Astrocyte (in vitro differentiated cells and primary cell): ENCODE data around the gene PFKL. TPM values are rescaled to one million over a fixed set of nuclear protein-coding genes. Genes with fewer than 3 reads are reported as not detected.

Experiments
- DNase-seq: peaks from one replicate; pipeline ENCODE4 v3.0.0-alpha.2; 2010; ENCODE audit warnings: low read depth
- FAIRE-seq: peaks from 2 replicates; lab custom pipeline; 2011; peaks lifted over from hg19 to GRCh38; lab: Jason Lieb, UNC
- H2AFZ ChIP-seq: 2 replicates; pipeline ENCODE4 v1.6.0; 2012; ENCODE audit warnings: low read depth, low read length, inconsistent platforms
- H3K27ac ChIP-seq: 2 replicates; pipeline ENCODE4 v1.5.1; 2011; ENCODE audit warnings: low read depth, low read length, inconsistent platforms
- H3K27me3 ChIP-seq: 2 replicates; pipeline ENCODE4 v1.6.0; 2011; ENCODE audit warnings: low read length, inconsistent platforms; ENCODE audit not compliant: insufficient read depth
- H3K36me3 ChIP-seq: 2 replicates; pipeline ENCODE4 v1.5.1; 2011; ENCODE audit warnings: low read length, inconsistent platforms; ENCODE audit not compliant: insufficient read depth
- H3K4me1 ChIP-seq: 2 replicates; pipeline ENCODE4 v1.5.1; 2011; ENCODE audit warnings: low read length, inconsistent platforms; ENCODE audit not compliant: insufficient read depth
- H3K4me2 ChIP-seq: 2 replicates; pipeline ENCODE4 v1.6.0; 2012; ENCODE audit warnings: low read length, inconsistent platforms
- H3K4me3 ChIP-seq: 2 replicates; pipeline ENCODE4 v1.5.1; 2011; ENCODE audit warnings: low read depth, mild to moderate bottlenecking, low read length, inconsistent platforms; ENCODE audit not compliant: insufficient read depth
- H3K79me2 ChIP-seq: 2 replicates; pipeline ENCODE4 v1.6.0; 2012; ENCODE audit warnings: mild to moderate bottlenecking, low read length, inconsistent platforms; ENCODE audit not compliant: insufficient read depth
- H3K9ac ChIP-seq: 2 replicates; pipeline ENCODE4 v1.6.0; 2012; ENCODE audit warnings: mild to moderate bottlenecking, low read length, inconsistent platforms
- H3K9me3 ChIP-seq: 2 replicates; pipeline ENCODE4 v1.5.1; 2012; ENCODE audit warnings: low read depth, mild to moderate bottlenecking, low read length, inconsistent platforms; ENCODE audit not compliant: insufficient read depth
- H4K20me1 ChIP-seq: 2 replicates; pipeline ENCODE4 v1.6.0; 2012; ENCODE audit warnings: low read length, inconsistent platforms; ENCODE audit not compliant: insufficient read depth
- H3K27ac Mint-ChIP-seq: one replicate; pipeline ENCODE4 v1.8.0; 2021; ENCODE audit warnings: mild to moderate bottlenecking, mixed read lengths; ENCODE audit not compliant: unreplicated experiment
- H3K27me3 Mint-ChIP-seq: one replicate; pipeline ENCODE4 v1.8.0; 2021; ENCODE audit warnings: low read depth, mixed read lengths; ENCODE audit not compliant: unreplicated experiment
- H3K36me3 Mint-ChIP-seq: one replicate; pipeline ENCODE4 v1.8.0; 2021; ENCODE audit warnings: low read depth, mixed read lengths; ENCODE audit not compliant: unreplicated experiment
- H3K4me1 Mint-ChIP-seq: one replicate; pipeline ENCODE4 v1.8.0; 2021; ENCODE audit warnings: low read depth, mixed read lengths; ENCODE audit not compliant: unreplicated experiment
- H3K4me3 Mint-ChIP-seq: one replicate; pipeline ENCODE4 v1.8.0; 2021; ENCODE audit warnings: mild to moderate bottlenecking, moderate library complexity, mixed read lengths; ENCODE audit not compliant: unreplicated experiment
- H3K9me3 Mint-ChIP-seq: one replicate; pipeline ENCODE4 v1.8.0; 2021; ENCODE audit warnings: mild to moderate bottlenecking, mixed read lengths; ENCODE audit not compliant: unreplicated experiment
- CTCF ChIP-seq: IDR thresholded peaks from 2 replicates; pipeline ENCODE4 v1.5.1; 2011; ENCODE audit warnings: low read depth, mild to moderate bottlenecking, inconsistent platforms, low read length, moderate library complexity; ENCODE audit not compliant: insufficient read depth
- EZH2 ChIP-seq: IDR thresholded peaks from 2 replicates; pipeline ENCODE4 v1.6.1; 2012; ENCODE audit warnings: mild to moderate bottlenecking, low read length, inconsistent platforms; ENCODE audit not compliant: insufficient read depth
- total RNA-seq: library from RNA; stranded (reverse); gene quantifications from 2 replicates; pipeline ENCODE4 v1.2.1, GENCODE V29; 2021

PFKL gene
- total RNA-seq, 1 donor from 2014 or later: 109 TPM

GRCh38 chr21:44344541-44345183 is 44.8 kb downstream of the PFKL start:
- Histone ChIP-seq H3K27me3 (peaks cover 8% of the 10 kb centered on the region), H3K79me2 (no peaks in the 10 kb centered on the region)

GRCh38 chr21:44345495-44345894 is 45.6 kb downstream of the PFKL start:
- FAIRE-seq: no peak
- Histone ChIP-seq H3K36me3 (no peaks in the 10 kb centered on the region), H3K9me3 (no peaks in the 10 kb centered on the region), H4K20me1 (no peaks in the 10 kb centered on the region), H3K9ac (no peak overlapping the region), H3K4me2 (no peak overlapping the region), H3K79me2 (no peaks in the 10 kb centered on the region), H2AFZ (no peak overlapping the region), H3K27me3 (peaks cover 8% of the 10 kb centered on the region), H3K4me3 (no peak overlapping the region), H3K4me1 (no peaks in the 10 kb centered on the region), H3K27ac (no peak overlapping the region)
- no peaks in the 10 kb centered on the region for H3K9me3 Mint-ChIP-seq
- no peaks in the 10 kb centered on the region for H3K36me3 Mint-ChIP-seq
- no peak for DNase-seq
- H3K4me3 Mint-ChIP-seq: no peak overlapping the region
- peaks cover 36% of the 10 kb centered on the region for H3K27me3 Mint-ChIP-seq
- no peak for TF ChIP-seq CTCF
- H3K27ac Mint-ChIP-seq: no peak overlapping the region
- no peaks in the 10 kb centered on the region for H3K4me1 Mint-ChIP-seq

More at GRCh38 chr21:44344541-44345183, 44.8 kb downstream of the PFKL start:
- DNase-seq: no peak
- TF ChIP-seq EZH2 (no peak), CTCF (no peak)
- no peak overlapping the region for H3K4me3 ChIP-seq
- peaks cover 36% of the 10 kb centered on the region for H3K27me3 Mint-ChIP-seq
- peaks cover 2% of the 10 kb centered on the region for H3K4me1 Mint-ChIP-seq
- FAIRE-seq: no peak
- no peak overlapping the region for H3K4me3 Mint-ChIP-seq
- no peaks in the 10 kb centered on the region for H3K9me3 Mint-ChIP-seq
- H3K36me3 ChIP-seq: no peaks in the 10 kb centered on the region
- no peak overlapping the region for H3K4me2 ChIP-seq
- H2AFZ ChIP-seq: no peak overlapping the region
- no peaks in the 10 kb centered on the region for H3K9me3 ChIP-seq
- H3K36me3 Mint-ChIP-seq: no peaks in the 10 kb centered on the region
- no peak overlapping the region for H3K9ac ChIP-seq
- no peak overlapping the region for H3K27ac ChIP-seq
- H3K27ac Mint-ChIP-seq: no peak overlapping the region
- H4K20me1 ChIP-seq: no peaks in the 10 kb centered on the region
- H3K4me1 ChIP-seq: peaks cover 5% of the 10 kb centered on the region

- DNase-seq: no peak
- H3K36me3 ChIP-seq: no peaks in the 10 kb centered on the region
- H2AFZ ChIP-seq: no peak overlapping the region
- no peak overlapping the region for H3K4me3 Mint-ChIP-seq
- TF ChIP-seq EZH2 (no peak), CTCF (no peak)
- H3K4me2 ChIP-seq: no peak overlapping the region
- no peaks in the 10 kb centered on the region for H4K20me1 ChIP-seq
- H3K27ac Mint-ChIP-seq: no peak overlapping the region
- peaks cover 52% of the 10 kb centered on the region for H3K27me3 Mint-ChIP-seq
- no peak overlapping the region for H3K9ac ChIP-seq
- no peaks in the 10 kb centered on the region for H3K79me2 ChIP-seq
- H3K27ac ChIP-seq: no peak overlapping the region
- no peak for FAIRE-seq
- no peaks in the 10 kb centered on the region for H3K4me1 Mint-ChIP-seq
- no peaks in the 10 kb centered on the region for H3K4me1 ChIP-seq
- no peaks in the 10 kb centered on the region for H3K9me3 ChIP-seq
- no peaks in the 10 kb centered on the region for H3K36me3 Mint-ChIP-seq
- no peak overlapping the region for H3K4me3 ChIP-seq
- H3K9me3 Mint-ChIP-seq: no peaks in the 10 kb centered on the region
- peaks cover 12% of the 10 kb centered on the region for H3K27me3 ChIP-seq
These were observed 48.1 kb downstream of the PFKL start for GRCh38 chr21:44347911-44348451.
